PC-3 (cell line): ENCODE measurements around the gene IL6ST.

ENCODE experiments used
- EZH2 ChIP-seq: fragments of 300-600 bp; sonication (generic); IDR thresholded peaks from one replicate; pipeline ENCODE4 v1.6.1; 2017; ENCODE audit warnings: antibody characterized with exemption, mild to moderate bottlenecking, low read length; ENCODE audit not compliant: unreplicated experiment
- EZH2phosphoT487 ChIP-seq: fragments of 300-600 bp; sonication (generic); IDR thresholded peaks from 2 replicates; pipeline ENCODE4 v1.6.1; 2018; ENCODE audit warnings: mild to moderate bottlenecking, antibody characterized with exemption, low read length, borderline replicate concordance
- TF ChIP-seq, protein P1 (sequence below): fragments of 300-600 bp; sonication (generic); conservative IDR thresholded peaks from 2 replicates; pipeline ENCODE4 v1.5.1; 2017; ENCODE audit warnings: antibody characterized with exemption, low read depth, mild to moderate bottlenecking, low read length

- TF ChIP-seq, protein P1, sequence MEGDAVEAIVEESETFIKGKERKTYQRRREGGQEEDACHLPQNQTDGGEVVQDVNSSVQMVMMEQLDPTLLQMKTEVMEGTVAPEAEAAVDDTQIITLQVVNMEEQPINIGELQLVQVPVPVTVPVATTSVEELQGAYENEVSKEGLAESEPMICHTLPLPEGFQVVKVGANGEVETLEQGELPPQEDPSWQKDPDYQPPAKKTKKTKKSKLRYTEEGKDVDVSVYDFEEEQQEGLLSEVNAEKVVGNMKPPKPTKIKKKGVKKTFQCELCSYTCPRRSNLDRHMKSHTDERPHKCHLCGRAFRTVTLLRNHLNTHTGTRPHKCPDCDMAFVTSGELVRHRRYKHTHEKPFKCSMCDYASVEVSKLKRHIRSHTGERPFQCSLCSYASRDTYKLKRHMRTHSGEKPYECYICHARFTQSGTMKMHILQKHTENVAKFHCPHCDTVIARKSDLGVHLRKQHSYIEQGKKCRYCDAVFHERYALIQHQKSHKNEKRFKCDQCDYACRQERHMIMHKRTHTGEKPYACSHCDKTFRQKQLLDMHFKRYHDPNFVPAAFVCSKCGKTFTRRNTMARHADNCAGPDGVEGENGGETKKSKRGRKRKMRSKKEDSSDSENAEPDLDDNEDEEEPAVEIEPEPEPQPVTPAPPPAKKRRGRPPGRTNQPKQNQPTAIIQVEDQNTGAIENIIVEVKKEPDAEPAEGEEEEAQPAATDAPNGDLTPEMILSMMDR = no peak
- TF ChIP-seq EZH2 = no peak
- no peak for TF ChIP-seq EZH2phosphoT487
Observed at GRCh38 chr5:55966284-55966683, 28.5 kb downstream of the IL6ST start.
